Measurements from ENCODE around the gene TMEM229A.
"Not testable (repeated sequence)": the region's sequence is repeated elsewhere in the genome, so short reads cannot be mapped to it uniquely, and the experiment has no call there.

The TMEM229A gene

DNA sequence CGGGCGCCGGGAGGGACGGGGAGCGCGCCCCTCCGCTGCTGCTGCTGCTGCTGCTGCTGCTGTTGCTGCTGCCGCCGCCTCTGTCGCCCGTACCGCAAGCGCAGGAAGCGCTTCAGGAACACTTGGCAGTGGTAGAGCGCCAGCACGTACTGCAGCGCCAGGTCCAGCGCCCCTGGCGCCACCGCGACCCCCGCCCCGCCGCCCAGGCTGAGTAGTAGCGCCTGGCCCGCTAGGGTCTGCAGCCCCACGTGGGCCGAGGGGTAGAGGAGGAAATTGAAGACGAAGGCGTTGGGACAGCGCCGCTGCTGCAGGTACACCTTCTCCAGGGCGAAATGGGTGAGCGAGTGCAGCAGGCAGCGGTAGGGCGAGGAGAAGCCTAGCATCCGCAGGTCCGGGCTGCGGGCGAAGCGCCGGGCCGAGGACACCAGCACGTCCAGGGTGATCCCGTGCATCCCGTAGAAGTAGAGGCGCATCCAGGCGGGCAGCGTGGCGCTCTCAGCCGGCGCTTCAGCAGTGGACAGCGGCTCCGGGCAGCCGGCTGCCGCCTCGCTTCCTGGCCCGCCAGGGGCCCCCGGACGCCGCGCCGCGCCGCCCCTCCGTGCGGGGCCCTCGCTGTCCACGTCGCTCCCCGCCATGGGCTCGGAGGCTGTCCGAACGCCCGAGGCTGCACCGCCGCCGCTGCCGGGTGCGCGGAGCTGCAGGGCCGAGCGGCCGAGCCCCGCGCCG lies at the start of gene TMEM229A:
TMEM229A (minus strand) TSS at position 699 of the 726 bp plus-strand sequence; CDS start at position 635, 64 bp downstream.
- DNase-seq: no peak

DNA sequence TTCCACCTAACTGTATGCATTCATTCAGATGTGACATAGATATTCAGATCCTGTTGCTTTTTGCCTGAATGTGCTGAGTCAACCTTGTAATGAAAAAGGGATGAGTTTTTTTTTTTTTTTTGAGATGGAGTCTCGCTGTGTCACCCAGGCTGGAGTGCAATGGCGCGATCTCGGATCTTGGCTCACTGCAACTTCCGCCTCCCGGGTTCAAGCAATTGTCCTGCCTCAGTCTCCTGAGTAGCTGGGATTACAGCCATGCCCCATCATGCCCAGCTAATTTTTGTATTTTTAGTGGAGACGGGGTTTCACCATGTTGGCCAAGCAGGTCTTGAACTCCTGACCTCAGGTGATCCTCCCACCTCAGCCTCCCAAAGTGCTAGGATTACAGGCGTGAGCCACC lies 49.4 kb upstream of the TMEM229A start:
- DNase-seq: not testable (repeated sequence)

DNA sequence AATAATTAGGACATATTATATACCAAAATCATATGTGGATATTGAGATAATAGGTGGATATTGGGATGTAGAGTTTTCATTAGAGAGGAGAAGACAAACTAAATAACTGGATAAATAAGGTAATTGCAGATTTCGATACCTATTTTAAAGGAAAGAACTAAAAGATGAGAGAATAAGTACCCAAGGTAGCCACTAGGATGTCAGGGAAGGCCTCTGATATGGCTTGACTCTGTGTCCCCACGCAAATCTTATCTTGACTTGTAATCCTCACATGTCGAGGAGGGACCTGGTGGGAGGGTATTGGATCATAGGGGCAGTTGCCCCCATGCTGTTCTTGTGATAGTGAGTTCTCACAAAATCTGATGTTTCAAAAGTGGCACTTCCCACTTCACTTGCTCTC lies 44.7 kb upstream of the TMEM229A start:
- DNase-seq: no peak

DNA sequence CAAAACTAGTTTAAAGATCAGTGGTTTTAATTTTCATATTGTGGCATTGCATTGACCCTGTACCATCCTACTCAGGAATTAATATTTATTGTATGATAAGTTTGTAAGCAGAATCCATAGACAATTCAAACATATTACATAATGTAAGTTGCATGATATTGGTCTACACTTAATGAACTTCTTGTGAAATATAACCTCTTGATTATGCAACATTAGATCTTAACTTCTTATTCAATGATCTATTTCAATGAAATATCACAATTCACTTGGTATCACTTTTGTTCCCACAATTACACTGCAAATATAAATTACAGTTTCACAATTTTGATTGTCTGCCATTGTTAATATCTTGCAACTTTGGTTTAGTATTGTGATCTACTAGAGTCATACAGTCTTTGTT lies 44.0 kb upstream of the TMEM229A start:
- DNase-seq: no peak

DNA sequence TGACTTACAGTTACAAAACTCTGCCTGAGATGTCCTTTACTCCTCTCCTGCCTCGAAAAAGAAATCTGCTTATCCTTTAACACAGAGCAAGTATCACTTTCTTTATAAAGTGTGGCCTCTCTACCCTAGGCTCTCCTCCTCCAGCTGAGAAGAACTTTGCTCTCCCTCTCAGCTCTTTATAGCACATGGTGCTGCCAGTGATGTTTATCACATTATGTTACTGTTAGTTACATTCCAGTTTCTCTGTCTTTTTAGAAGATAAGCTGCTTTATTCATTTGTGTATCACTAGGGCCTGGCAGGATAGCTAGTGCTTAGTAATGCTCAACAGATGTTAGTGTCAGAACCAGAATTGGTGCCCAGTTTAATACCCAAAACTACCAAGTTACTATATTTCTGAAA lies 41.1 kb upstream of the TMEM229A start:
- no peak for DNase-seq

DNA sequence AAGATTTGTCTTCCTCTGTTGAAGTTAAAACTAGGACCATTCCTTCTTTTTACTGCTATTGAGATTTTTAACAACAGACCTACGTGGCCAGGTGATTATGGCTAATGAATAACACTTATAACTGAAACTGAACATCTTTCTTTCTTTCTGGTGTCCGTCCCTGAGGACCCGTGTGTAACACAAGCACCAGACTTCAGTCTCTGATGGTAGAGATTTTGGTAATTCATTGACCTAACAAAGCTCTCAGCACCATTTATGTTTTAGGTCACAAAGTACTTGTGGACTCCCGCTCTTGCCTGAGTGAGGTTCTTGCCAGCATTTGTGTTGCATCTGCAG lies 40.4 kb upstream of the TMEM229A start:
- no peak for DNase-seq

DNA sequence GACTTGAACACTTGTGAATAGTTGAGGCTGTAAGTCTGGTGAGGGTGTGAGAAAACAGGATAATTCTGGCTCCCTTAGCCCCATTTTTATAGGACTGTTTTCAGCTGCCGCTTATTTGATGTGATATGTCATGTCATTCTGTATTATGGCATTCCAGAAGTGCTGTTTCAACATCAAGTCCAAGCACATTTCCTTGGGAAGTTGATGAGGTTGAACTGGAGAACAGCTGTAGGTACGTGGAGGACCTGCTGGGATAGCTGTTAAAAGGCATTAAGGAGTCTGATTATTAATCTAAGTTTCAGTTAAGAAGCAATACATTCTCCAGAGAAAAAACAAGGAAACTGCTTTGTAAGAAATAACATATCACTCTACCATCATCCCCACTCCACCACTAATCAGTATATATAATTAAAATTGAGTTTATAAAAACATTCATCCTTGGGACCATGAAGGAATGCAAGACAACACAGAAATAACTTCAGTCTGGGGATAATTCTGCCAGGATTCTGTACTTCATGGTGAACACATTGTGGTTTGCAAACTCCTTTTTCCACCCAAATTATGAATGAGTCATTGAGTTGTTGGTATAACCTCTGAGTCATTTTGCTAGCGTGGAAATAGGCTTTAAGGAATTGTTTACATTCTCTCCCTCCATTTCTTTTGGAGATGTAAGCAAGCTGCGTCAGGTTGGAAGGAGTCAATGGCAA lies 39.9 kb upstream of the TMEM229A start:
- no peak for DNase-seq

DNA sequence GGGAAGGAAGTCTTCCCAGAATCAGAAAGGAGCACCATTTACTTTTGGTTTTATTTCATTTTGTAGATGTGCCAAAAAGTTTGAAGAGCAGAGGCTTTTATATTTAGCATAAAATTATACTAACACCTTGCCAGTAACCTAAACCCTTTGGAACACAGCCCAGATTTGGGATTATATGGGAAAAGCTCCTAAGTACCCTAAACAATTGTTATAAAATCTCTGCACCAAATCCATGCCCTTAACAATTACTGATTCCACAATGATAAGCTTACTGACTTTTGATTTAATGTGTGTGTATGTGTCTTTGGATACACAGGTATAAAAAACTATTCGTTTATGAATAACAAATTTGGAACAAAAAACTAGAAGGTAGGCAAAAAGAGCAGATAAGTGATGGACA lies 39.0 kb upstream of the TMEM229A start:
- DNase-seq: no peak

DNA sequence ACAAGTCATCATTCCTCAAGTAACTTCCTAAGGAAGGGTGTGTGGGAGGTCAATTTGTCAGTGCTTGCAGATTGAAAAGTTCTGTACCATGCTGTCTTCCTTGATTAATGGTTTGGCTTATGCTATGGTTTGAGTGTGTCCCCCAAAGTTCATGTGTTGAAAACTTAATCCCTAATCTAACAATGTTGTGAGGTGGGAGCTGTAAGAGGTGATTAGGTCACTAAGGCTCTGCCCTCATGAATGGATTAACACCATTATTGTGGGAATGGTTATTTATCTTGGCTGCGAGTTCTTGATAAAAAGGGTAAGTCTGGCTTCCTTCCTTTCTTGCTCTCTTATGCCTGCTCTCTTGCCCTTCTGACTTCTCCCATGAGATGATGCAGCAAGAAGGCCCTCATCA lies 29.3 kb upstream of the TMEM229A start:
- DNase-seq: no peak

DNA sequence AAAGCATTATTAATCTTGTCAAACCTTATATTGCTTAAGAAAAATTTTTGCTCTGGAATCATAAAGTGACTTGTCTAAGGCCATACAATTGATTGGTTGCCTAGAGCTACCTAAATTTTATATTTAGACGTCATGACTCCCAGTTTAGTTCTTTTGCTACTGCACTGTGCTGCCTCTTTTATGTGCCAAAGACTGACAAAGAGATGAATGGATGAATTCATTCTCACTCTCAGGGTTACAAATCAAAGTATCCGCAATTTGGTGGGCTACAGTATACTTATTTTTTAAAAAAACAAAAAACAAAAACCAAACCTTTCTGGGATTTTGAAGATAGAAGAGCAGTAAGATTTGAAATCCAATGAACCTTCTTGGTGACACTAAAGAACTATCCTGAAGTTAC lies 27.7 kb upstream of the TMEM229A start:
- DNase-seq: no peak

DNA sequence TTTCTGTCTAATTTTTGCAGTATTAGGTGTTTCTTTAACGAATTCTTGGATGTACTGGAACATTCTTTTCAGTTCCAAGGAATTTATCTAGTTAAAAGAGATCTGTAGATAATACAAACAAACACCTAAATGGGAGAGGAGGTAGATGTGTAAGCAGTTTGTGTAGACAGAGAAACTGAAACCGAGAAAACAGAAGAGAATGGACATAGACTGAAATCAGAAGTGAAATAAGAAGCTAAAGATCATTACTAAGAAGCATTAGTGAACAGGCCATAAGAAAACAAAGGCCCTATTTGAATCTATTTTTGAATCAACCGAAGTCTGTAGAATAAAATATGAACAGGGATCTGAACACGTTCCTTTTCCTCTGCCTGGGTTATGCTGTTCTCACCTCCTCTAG lies 26.5 kb upstream of the TMEM229A start:
- DNase-seq: no peak

DNA sequence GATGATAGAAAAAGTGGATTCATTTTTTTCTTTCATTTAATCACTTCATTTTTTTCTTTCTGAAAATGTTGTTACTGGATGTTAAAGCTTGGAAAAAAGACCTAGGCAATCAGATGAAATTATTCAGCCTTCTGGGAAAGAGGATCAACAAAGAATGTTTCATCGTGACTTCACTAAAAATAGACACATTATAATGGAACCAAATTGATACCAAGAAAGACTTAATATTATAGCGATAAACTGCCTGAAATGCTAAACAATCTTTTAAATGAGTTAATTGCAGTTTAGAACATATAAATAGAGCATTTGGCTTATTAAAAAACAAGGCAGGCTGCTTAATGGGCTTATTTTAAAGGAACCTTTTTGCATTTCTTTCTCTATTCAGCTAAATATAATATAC lies 25.6 kb upstream of the TMEM229A start:
- DNase-seq: no peak

DNA sequence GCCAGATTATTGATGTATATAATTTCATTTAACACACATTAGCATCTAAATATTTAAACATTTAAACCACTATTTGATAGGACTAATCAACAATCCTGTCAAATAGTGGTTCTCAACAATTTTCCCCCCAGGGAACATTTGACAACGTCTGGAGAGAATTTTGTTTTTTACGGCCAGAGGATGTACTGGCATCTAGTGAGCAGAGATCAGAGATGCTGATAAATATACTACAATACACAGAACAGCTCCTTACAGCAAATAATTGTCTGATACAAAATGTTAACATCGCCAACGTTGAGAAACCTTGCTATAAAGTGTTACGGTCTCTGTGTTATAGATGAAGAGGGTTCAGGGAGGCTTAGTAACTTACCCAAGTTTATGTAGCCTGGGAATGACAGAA lies 25.0 kb upstream of the TMEM229A start:
- DNase-seq: no peak

DNA sequence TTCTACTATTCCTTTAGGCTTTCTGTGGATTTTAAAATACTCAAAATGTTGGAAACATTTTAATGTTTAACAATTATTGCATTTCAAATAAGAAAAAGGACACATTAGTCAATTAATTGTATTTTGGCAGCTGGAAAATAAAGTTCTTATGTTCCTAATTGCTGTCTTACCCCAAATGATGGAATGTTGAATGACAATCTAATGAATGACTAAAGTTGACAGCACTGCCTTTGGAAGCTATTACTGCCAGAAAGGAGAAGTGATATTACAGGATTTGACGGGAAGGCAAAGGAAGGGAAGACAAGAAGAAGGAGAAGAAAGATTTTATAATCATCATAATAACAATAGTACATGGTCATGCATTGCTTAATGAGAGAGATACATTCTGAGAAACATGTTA lies 23.4 kb upstream of the TMEM229A start:
- DNase-seq: no peak

DNA sequence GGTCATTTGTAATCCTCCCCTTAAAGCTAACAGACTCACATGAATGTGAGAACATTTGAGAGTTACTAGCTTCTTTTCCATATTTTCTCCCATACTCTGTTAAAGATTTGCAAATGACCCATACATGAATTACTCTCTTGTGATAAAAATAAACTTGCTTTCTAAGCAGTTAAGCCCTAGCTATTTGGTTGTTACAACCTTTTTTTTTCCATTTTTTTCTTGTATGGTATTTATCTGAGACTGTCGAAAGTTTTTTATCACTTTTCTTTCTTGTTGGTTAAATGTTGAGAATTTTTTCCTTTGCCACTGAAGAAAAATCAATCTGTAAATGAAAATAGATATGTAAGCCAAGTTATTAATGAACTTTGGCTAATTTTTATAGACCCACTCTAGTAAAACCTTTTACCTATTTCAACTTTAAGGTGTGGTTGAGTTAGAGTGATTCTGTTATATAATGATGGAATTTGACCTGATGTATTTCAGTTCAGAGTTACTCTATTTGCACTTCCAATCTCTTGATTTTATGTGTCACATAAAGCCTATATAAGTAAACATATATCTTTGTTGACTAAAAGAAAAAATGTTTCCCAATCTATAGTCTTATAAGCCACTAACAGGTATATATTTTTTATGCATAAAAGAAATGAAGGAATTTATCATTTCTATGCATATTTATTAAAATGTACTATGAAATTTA lies 19.0 kb upstream of the TMEM229A start:
- DNase-seq: no peak

DNA sequence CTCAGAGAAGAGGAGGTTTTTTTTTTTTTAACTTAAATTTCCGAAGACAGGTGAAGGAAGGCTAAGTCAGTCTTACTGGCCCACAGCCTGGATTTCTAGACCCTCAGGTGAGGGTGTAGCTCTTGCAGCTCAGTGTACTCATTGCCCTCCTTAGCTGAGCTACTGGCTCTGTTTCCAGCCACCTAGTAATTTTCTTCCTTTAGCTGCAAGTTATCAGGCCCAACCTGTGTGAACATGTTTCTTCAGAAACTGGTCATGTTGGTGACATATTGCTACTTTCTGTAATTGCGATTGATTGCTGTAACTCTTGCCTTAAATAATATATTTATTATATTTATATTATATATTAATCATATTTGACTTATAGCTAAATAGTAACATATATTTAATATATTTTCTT lies 10.0 kb upstream of the TMEM229A start:
- no peak for DNase-seq

DNA sequence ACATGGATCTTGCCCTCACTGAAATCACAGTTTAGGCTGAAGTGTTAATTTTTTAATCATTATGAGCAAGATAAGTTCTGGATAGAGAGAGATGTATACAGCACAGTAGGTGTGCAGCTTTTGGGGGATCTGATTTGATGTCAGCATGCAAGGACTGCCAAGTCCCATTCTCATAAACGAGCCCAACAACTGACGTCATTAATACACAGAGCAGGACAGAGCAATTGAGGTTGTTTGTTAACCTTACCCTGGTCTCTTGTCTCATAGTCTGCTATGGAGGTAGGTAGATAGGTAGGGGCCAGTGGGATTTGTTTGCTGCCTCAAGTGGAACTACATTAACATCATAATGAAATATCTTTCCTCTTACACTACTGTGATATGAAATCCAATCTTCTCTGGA lies 8.6 kb upstream of the TMEM229A start:
- no peak for DNase-seq

DNA sequence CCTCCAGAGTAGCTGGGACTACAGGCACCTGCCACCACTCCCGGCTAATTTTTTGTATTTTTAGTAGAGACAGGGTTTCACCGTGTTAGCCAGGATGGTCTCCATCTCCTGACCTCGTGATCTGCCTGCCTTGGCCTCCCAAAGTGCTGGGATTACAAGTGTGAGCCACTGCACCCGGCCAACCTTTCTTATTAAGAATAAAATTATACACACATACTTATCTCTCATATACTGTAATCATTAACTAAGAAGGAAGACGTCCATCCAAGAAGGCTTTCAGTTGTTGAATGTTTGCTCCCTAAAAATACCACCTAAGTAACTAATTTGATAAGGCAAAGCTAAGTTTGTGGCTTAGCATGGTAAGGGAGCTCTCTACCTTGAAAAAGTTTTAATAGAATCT lies 5.0 kb upstream of the TMEM229A start:
- not testable (repeated sequence) for DNase-seq

DNA sequence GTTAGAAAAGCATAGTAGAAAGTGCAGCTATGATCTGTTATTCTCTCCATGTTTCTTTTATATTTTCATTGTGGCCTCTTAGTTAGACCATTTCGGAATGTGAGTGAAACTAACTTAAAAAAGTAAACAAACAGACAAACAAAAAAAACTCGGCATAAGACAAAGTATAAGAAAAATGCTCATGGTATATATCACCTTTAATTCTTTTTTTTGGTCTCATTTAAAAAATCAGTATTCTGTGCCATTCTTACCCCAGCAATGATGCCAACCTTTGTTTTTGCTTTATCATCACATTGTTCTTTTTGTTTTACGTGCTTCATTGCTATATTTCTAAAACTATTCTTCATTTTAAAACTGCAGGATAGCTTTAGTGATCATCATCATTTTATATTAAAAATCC lies 2.8 kb upstream of the TMEM229A start:
- DNase-seq: no peak

DNA sequence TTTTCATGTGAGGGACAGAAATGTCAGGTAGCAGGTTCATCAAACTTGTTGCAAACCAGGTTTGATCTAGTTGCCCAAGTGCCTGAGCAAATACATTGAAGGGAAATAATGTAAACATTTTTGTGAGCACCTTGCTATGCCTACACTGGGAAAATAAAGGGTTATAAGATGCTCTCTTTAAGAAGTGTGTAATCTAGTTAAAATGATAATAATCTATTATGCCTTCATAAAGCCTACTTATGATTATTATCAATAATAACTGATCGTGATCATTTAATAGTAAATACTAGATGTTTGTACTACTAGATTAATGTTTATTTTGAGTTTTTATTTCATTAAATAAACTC lies 1.9 kb upstream of the TMEM229A start:
- DNase-seq: no peak

DNA sequence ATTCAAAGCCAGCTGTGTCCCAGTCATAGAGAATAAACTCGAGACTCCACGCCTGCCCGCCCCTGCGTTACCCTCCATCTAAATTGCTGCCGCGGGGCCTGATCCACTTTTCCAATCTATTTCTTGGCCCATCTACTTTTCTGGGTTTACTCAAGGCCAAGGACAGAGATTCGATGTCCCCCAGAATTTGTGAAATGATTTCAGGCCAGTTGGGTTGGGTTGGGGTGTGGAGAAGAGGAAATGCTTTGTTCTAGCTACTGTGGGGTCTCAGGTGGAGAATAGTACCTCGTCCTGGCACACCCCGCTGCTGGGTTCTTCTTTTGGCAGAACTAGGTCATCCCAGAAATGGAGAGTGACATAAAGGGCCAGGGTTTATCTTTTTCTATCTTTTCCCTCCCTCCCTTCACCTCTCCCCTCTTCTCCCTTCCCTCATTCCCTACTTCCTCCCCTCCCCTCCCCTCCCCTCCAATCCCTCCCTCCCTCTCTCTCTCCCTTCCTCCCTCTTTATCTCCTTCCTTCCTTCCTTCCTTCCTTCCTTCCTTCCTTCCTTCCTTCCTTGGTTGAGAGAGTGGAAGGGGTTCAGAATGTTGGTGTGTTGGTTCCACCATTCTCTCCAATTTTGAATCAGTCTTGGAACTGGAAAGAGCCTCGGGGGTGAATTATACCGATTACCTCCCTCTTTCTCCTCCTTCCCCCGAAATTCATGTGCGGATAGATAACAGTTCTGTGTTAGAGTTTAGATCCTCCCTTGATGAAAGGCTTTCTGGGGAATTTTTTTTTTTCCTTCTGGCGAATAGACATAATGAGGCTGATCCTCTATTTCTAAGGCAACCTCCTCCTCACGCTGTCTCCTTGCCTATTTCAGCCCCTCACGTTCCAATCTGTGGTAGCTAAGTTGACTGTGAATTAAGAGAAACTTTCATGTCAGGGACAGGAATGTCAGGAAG lies 1.2 kb upstream of the TMEM229A start:
- DNase-seq: no peak

DNA sequence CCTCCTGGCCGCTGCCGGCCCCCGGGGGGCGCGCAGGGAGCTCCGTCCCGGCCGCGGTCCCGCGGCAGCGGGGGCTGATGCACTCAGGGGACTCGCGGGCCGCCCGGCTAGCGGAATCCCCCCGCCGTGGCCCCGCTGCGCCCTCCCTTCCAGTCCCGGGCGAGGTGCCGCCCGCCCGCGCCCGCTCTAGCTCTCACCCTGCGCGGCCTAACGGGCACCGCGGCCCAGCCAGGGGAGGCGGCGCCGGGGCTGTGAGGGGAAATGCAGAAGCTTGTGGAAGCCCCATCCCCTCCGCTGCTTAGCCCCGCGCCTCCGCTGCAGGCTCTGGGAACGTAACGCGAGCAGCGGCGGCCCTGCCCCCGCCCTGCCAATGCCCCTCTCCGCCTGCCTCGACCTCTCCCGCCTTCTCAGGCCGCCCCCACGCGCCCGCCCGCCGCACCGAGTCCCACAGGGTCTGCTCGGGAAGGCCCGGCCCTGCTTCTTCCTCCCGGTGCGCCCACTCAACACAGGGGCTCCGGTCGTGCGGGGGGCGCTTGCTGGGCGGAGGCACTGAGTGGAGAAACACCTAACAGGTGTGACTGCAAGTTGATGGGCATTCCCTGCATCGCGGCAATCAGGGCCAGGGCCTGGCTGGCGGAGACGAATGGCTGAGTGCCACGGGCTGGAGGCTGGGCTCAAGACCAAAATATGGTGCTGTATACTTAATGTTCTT lies 384 bp upstream of the TMEM229A start:
- no peak for DNase-seq

DNA sequence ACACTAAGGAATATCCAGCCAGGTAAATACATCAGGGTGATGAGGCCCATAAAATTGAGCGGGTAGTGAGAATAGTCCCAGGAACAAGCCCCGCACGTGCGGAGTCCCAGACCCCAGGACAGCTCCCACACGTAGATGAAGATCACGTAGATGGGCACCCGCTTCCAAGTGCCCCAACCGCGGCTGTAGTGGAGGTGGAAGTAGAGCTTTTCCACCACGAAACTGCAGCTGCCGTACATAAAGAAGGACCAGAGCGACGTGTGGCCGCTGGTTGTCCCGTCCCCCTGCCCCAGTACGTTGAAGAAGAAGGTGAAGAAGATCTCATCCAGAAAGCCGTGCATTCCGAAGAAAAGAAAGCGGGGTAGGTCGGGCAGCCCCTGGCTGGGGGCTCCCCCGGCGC lies 948 bp downstream of the TMEM229A start:
- no peak for DNase-seq
